Measurements from ENCODE around the gene LRP6.
A peak's percentile ranks its signal among the peaks of the same experiment; 100 is the strongest.

Gene LRP6

DNA sequence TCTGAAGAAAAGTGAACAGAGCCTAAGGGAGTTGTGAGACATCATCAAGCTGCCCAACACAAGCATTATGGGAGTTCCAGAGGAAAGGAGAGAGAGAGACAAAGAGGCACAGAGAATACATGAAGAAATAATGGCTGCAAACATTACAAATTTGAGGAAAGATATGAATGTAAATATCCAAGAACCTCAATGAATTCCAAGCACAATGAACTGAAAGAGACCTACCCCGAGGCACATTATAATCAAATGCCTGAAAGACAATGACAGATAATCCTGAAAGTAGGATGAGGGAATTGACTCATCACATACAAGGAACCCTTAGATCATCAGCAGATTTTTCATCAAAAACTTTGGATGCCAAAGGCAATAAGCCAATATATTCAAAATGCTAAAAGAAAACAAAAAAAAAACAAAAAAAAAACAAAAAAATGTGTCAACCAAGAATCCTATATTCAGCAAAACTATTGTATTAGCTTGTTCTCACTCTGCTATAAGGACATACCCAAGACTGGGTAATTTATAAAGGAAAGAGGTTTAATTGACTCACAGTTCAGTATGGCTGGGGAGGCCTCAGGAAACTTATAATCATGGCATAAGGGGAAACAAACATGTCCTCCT, 158.3 kb downstream of the LRP6 start:
- no peak for DNase-seq

DNA sequence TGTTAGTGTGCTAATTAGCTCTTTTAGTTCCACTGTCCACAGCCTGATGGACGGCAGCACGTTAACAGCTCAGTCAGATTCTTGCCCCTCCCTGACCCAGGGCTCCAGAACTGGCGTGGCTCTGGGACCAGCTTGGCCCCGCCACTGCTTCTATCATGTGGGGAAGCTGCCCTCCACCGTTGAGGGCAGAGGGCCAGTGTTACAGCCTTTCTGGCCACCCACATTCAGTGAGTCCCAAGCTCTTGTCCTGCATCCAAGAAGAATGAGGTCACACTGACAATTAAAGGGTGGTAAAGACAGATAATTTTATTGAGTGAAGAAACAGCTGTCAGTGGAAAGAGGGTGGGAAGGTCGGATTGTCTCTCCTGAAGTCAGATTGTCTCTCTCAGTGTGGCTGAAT, 159.2 kb downstream of the LRP6 start:
- no peak for DNase-seq

DNA sequence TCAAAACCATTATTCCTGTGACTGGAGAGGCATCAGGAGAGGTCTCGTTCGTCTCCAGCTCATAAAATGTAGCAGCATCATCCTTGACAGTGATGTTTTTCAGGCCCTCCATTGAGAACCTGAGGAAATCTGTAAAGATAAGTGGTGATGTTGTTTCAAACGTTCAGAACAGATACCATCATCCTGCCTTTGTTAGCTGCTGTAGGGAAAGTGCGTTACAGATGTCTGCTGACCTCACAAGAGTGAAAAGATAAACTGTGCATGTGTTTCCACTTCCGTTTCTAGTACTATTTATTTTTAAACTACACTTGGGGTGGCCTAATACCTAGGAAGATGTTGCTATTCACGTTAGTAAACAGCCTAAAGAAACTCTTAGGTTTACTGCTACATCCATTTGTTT, 167.7 kb downstream of the LRP6 start:
- DNase-seq: peak; percentile 13

DNA sequence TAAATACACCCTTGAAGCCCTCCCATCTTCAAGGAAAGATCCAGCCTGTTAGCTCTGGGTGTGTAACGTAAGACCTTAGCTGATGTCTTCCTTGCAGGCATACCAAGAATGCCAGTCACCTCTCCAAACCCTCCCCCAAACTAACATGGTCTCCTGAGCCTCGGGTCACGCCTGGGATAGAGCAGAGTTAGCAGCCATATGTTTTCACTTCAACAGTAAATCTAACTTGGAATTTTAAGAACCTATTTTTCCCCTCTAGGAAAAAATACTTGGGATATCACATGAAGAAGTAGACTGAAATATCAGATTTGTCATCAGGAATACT, 168.2 kb downstream of the LRP6 start:
- no peak for DNase-seq

DNA sequence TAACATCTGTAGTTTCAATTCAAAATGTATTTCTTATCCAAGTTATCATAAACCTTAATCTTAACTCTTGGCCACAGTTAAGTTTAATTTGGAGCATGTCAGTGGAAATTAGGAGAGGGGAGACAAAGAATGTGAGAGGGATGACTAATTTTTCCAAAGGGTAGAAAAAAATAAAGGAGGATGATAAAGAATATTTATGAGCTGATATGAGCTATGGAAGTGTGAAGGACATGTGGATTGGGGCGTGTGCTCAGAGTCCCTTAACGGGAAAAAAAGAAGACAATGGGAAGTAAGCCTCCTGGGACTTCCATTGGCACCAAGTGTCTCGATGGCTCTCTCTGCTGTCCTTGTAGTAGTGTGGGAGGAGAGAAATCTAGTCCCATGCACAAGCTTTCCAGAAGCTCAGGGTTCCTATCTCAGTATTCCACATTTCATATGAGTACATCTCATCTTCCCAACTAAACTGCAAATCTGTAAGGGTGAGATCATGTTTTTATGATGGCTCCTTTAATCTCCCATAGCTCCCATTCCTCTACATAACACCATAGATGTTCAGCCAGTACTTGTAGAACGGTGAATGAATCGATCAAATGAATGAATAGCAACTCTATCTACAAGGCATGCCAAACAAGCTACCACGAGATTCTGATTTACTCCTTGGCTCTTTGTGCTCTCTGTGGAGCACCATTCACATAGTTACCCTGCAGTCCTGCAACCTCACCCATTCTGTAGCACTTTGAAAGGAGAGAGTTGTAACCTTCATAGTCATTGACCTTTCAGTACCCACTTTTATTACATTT, 168.8 kb downstream of the LRP6 start:
- DNase-seq: no peak

DNA sequence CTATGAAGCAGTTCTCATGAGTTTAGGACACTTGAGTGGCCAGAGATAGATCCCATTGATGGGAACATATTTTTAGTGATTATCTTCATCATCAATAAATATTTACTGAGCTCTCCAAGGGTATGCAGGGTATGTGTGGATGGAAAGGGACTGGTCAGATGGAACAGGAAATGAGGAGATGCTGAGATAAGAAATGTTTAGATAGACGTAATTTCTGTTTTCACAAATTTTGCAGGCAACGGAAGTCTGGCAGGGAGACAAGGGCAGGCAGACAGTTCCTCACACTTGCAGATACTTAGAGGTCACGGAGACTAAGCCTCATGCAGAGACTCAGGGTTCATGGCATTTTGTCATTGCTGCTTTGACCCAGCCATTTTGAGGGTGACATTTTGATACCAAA, 171.8 kb downstream of the LRP6 start:
- DNase-seq: peak; percentile 39

DNA sequence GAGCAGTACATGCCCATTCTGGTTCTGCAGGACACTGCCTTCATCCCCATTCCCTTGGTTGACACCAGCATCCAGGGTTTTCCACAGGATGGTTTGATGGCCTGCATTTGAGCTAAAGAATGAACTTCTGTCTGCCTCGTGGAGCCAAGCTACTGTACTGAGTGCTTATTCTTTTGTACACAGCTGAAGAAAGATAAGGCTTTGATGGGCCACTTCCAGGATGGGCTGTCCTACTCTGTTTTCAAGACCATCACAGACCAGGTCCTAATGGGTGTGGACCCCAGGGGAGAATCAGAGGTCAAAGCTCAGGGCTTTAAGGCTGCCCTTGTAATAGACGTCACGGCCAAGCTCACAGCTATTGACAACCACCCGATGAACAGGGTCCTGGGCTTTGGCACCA, 172.4 kb downstream of the LRP6 start:
- no peak for DNase-seq

DNA sequence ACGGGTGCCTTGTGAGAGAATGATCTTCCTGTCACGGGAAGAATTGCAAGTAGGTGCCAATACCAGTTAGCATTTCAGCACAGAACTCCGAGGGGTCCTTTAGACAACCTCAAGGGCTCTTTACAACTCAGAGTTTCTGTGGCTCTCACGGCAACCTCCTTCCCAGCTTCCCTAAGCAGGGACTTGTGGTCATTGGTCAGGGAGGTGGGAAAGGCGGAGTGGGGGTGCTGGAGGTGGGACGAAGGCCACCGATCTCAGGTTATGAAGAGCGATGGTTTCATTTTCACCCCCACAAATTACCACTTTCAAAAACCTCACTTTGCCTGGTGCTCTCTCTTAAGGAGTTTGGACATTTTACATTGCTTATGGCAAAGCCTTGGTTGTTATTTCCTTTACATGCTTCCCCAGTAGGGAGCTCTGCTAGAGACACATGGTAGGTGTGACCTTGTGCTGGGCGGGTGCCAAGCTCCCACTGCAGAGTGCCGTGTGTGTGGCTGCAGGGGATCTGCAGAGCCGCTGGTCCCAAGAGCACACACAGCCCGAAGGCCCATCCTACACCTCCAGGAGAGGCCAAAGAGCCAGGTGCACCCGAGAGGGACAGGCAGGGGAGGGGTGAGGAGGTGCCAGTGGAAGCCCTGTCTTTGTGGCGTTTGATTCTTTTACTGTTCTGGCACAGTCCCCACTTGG, 174.7 kb downstream of the LRP6 start:
- no peak for DNase-seq

DNA sequence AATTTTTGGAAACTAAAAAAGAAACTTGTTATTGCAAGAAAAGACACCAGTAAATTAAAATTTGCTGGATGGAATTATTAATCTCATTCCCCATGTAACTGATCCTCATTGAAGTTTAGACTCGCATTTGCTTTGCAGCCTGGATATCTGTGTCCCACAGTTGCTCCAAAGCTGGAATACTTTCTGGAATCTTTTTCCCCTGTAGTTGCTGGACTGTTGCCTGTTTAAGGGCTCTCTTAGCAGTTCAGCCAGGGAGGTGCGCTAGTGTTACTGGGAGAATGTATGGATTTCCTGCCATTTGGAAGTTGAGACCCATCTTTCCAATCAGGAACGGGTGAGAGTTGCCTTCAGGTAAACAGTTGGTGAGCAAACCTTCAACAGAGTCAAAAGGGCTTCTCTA, 175.8 kb downstream of the LRP6 start:
- DNase-seq: no peak

DNA sequence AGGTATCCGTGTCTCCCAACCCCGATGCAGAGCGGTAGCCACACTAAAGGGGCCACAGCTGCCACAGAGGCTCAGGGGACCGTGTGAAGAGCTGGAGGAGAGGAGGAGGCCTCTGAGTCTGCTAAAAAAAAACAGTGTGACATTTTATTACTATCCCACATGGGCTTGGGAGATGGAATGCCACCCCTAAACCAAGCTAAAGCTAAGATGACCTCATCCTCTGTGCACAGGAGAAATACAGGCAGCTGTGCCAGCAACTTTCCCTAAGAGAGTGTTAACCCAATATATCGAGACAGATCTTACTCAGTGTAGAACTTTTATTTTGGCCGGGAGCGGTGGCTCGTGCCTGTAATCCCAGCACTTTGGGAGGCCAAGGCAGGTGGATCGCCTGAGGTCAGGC, 178.1 kb downstream of the LRP6 start:
- DNase-seq: no peak

DNA sequence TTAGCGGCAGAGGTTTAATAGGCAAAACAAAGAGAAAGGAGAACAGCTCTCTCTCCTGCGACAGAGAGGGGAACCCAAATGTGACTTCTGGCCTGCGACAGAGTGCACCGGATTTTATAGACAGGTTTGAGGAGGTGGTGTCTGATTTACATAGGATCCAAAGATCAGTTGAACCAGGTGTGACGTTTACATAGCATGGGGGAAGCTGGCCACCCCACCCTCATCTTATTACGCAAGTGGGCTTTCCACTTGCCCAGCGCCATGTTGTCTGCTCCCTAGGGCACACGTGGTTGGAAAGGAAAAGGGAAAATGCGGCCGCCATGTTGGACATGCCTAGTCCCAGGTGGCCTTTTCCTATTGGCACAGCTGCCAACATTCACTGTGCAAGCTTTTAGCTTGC, 178.7 kb downstream of the LRP6 start:
- no peak for DNase-seq

DNA sequence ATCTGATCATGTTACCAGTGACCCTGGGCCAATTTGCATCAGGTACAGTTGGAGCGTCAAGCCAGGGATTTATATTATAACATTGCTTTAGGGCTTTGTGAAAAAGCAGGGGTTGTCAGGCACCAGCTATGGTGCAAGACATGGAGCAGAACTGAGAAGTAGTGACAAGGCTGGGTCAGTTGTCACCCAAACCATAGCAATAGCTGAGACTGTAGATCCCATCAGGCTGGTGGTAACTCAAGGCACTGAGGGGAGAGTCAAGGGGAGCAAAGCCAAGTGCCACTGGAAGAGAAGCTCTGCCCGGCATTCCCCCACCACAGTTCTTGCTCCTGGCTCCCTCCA, 179.2 kb downstream of the LRP6 start:
- DNase-seq: no peak

DNA sequence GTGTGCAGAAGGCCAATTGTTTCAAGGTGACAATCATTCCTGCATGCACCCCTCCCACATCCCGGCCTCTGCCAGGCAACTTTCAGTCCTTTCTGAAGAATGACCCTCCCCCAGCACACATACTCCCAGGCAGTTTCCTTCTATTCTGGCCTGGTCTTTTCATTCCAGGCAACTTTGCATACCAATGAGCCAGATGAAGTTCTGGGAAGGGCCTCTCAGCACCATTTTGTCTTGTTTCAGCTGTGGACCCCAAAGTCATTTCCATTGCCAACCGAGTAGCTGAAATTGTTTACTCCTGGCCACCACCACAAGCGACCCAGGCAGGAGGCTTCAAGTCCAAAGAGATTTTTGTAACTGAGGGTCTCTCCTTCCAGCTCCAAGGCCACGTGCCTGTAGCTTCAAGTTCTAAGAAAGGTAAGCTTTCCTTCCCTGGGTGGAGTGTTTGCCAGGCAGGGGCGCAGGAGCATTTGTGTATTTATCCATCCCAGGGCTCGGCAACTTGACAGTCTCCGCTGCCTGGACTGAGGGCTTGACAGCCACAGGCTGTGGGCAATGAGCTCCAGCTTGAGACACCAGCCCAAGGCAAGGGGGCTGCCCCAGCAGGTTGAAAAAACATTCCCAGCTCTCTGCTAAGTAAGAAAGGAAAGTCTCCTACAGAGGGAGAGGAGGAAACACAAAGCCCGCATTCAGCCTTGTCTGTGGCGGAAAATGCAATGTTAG, 179.7 kb downstream of the LRP6 start:
- no peak for DNase-seq

DNA sequence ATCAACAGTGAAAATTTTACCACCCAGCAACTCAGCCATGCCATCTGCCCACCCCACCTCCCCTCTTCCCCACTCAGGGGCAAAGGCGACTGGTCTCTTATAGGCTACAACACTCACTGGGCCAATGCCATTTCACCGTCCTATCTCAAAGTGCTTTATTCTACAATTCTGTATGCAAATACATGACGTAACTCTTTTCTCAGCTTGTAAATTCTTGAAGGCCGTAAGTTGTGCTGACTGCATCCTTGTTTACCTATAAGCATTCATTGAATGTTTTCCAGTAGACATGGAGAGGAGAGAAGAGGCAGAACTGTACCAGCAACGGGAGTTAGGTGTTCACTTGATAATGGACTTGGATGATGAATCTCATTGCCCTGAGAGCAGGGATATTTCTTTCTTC, 180.5 kb downstream of the LRP6 start:
- no peak for DNase-seq

DNA sequence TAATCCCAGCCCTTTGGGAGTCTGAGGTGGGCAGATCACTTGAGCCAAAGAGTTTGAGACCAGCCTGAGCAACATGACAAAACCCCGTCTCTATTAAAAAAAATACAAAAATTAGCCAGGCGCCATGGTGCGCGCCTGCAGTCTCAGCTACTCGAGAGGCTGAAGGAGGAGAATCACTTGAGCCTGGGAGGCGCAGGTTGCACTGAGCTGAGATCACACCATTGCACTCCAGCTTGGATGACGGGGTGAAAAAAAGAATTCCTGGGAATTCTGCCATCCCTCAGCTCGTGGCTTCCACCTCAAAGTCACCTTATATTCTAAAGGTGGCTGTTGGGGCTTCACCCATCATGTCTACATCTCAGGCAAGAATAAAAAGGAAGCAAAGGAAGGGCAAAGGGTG, 183.2 kb downstream of the LRP6 start:
- no peak for DNase-seq

DNA sequence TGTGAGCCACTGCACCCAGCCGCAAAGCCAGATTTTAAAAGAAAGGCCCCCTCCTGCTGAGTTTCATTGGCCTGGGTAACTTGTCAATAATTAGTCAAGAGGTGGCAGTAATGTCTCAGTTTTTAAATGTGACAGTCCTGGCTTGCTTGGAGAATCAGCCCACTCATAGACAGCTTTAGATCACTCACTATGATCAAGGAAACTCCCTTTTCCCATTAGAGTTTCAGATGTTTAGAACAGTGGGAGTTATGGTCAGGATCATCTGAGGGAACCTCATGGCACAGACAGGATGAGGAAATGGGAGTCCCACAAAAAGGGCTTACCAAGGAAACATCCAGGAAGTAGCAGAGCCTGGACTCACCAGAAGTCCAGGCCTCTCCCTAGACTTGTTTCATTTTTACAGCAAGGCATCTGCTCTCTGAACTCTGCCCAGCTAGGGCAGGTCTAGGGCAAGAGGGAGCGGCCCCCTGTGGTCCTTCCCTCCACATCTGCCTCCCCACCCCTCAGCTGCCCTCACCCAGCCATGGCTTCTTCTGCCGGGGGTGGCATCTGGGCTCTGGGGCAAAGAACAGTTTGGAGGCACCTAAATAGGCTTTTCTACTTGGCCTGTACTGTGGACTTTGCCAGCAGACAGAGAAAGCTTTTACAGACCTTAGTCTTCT, 184.9 kb downstream of the LRP6 start:
- peak; percentile 75 for DNase-seq

DNA sequence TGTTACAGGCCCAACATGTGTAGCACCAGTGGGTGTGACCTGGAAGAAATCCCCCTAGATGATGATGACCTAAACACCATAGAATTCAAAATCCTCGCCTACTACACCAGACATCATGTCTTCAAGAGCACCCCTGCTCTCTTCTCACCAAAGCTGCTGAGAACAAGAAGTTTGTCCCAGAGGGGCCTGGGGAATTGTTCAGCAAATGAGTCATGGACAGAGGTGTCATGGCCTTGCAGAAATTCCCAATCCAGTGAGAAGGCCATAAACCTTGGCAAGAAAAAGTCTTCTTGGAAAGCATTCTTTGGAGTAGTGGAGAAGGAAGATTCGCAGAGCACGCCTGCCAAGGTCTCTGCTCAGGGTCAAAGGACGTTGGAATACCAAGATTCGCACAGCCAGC, 187.6 kb downstream of the LRP6 start:
- DNase-seq: no peak

DNA sequence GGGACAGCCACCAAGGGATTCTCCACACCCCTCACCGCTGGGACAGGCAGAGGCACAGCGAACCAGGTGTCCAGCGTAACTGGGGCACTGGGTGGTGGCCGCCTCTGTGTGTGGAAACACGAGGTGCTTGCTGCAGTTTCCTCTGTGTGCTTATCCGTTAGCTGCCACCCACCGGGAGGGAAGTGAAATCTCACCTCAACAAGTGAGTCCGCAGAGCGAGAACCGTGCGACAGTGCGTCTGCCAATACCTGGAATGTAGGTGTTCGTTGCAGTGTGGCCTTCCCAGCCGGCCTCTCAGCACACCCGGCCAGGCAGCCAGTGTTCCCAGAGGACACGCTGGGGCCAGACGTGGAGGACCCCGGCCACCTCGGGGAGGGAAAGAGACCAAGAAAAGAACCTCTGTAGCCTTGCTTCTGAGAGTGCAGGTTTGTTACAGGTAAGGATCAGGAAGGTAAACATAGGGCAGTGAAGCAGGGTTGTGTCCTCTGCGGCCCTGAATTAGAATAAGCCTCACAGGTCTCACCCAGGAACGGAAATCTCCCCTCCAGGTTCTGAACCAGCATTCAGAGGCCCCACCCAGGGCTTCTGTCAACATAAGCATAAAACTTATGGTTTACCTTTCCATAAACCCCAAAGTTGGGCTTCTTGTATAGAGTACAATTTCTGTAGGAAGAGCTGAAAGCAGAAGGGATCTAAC, 194.6 kb downstream of the LRP6 start:
- DNase-seq: peak; percentile 23

DNA sequence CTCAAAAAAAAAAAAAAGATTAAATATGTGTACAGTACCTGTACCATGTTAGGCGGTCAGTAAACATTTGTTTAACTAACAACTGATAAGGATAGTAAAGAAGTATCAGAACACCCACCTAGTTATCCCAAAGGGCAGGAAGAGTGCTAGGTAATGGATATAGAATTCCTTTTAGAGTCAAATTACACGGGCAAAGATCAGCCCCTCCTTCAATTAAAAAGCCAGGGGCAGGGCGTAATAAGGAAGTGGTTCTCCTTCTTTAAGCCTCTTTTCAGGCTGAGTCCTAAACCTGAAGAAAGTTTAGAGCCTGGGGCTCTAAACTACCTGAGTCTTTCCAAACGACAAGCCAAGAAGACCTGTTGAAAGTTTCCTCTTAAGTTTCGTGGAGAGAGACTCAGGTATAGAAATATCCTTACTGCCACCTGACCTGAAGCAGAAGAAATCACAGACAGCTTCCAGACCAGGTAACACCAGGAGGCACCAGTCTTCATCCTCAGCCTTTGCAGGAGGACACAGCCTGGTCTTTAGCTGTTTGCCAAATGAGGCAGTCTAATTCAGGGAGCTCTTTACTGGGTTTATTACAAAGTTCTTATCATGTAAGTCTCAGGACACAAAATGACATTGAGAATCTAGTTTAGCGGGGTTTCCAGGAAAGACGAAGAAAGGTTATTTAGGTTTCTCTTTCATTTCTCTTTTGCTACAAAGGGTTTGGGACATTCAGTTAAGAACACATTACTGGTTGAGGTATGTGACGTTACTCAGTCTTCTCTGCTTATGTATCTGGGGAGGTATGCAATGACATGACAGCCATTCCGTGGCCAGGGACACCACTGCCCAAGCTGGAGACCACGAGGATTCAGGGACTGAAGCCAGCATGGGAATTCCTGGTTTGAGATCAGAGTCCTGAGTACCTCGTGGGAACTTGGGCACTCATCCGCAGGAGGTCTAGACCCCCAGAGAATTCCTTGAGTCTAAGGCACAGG, 195.9 kb downstream of the LRP6 start, which contains the start of gene BCL2L14:
Gene BCL2L14 (plus strand): TSS at position 266 of the 983 bp plus-strand sequence. CDS start 8,367 bp downstream, outside the sequence.
- peak; percentile 6 for DNase-seq

DNA sequence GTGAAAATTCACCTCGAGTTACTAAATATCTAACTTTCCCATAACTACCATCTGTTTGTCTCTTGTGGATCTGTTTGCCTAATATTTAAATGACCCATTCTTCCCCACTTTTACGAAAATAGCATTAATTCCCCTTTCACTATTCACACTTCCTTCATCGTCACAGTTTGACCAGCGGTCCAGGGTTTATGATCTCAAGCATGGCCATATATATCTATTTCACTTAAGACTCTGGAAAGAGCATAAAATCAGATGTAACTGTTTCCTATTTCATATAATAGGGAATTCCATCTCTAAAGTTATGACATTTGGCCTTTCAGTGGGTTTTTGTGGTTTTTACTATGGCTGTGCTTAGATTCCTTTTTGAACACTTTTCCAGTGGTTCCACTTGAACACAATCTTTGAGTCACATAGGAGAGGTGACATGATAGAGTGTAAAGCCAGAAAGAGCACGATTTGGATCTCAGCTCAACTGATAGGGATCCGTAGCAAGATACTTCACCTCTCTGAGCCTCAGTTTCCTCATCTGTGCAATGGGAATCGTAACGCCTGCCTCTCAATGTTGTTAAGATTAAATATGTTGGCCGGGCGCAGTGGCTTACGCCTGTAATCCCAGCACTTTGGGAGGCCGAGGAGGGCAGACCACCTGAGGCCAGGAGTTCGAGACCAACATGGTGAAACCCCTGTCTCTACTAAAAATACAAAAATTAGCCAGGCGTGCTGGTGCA, 196.9 kb downstream of the LRP6 start:
- no peak for DNase-seq

DNA sequence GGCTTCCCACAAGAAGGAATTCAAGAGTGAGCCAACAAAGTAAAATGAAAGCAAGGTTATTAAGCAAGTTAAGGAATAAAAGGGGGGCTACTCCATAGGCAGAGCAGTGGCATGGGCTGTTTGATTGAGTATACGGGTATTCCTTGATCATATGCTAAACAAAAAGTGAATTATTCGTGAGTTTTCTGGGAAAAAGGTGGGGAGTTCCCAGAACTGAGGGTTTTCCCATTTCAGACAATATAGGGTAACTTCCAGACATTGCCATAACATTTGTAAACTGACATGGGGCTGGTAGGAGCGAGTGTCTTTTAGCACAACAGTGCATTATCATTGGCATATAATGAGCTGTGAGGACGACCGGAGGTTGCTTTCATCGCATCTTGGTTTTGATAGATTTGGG, 198.1 kb downstream of the LRP6 start:
- DNase-seq: no peak

Measured in hematopoietic multipotent progenitor cell treated with erythropoietin and hydrocortisone succinate and interleukin-3 and kit ligand, for 4 days (in vitro differentiated cells).